ENCODE measurements around the gene TGFB1.

The TGFB1 gene

GRCh38 chr19:41341669-41342490 lies 11.8 kb downstream of the TGFB1 start:
- DNase-seq (ENCODE audit: low read depth), result no peak

GRCh38 chr19:41339936-41340335 lies 13.8 kb downstream of the TGFB1 start:
- no peak for DNase-seq (ENCODE audit: low read depth)

- DNase-seq (ENCODE audit: low read depth), result no peak
These were observed 18.3 kb downstream of the TGFB1 start for GRCh38 chr19:41335467-41335866.

- no peak for DNase-seq (ENCODE audit: low read depth)
These were observed 18.9 kb downstream of the TGFB1 start for GRCh38 chr19:41334793-41335192.

DNA sequence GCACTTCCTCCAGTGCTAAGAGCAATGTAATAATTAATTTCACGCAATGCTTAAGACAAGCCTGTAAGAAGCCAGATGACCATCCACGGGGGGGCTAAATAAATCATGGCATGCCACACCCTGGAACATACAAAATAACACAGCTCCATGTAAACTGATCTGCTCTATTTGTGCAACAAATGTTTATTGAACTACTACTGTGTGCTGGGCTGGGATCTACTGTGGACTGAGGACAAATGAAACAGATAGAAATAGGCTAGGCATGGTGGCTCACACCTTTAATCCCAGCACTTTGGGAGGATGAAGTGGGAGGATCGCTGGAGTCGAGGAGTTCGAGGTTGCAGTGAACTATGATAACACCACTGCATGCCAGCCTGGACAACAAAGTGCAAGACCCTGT lies 21.3 kb downstream of the TGFB1 start:
- no peak for DNase-seq (ENCODE audit: low read depth)

DNA sequence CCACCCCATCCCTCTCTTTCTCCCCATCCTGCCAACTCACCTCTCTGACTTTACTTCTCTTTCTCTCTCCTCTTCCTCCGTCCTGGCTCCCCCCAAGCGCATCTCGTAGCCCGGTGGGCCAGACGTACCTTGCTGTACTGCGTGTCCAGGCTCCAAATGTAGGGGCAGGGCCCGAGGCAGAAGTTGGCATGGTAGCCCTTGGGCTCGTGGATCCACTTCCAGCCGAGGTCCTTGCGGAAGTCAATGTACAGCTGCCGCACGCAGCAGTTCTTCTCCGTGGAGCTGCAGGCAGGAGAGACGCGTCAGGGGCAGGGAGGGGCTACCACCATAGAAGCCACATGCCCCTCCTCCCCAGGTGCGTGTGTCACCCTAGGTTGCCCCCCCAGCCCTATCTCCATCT lies 21.7 kb downstream of the TGFB1 start:
- DNase-seq (ENCODE audit: low read depth), result no peak

DNA sequence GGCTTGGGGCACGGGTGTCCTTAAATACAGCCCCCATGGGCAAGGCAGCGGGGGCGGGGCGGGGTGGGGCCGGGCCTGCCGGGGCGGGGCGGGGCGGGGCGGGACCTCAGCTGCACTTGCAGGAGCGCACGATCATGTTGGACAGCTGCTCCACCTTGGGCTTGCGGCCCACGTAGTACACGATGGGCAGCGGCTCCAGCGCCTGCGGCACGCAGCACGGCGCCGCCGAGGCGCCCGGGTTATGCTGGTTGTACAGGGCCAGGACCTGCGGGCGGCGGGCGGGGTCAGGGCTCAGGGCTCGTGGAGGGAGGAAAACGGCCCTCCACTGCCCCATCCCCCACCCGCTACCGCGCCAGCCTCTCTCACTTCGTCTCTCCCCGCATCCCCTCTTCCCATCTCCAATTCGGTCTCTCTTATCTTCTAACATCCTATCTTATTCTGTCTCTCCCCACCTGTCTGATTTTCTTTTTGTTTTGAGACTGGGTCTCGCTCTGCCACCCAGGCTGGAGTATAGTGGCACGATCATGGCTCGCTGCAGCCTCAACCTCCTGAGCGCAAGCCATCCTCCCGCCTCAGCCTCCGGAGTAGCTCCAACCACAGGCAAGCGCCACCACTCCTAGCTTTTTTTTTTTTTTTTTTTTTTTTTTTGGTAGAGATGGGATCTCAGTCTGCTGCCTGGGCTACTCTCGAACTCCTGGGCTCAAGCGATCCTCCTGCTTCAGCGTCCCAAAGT lies 22.6 kb downstream of the TGFB1 start:
- no peak for DNase-seq (ENCODE audit: low read depth)

DNA sequence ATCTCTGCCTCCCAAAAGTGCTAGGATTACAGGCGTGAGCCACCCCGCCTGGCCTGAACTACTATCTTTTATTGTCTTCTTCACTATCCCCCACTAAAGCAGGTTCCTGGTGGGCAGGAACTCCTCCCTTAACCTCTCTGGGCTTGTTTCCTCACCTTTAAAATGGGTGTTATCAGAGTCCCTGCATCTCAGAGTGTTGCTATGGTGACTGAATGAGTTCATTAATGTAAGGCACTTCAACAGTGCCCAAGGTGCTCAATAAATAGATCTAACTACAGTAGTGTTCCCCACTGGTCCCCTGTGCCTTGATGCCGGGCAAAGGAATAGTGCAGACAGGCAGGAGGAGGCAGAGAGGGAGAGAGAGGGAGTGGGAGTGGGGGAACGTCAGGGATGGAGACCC lies 23.2 kb downstream of the TGFB1 start:
- DNase-seq (ENCODE audit: low read depth), result no peak

- no peak for DNase-seq (ENCODE audit: low read depth)
These were observed 24.9 kb downstream of the TGFB1 start for GRCh38 chr19:41328842-41329225.

DNA sequence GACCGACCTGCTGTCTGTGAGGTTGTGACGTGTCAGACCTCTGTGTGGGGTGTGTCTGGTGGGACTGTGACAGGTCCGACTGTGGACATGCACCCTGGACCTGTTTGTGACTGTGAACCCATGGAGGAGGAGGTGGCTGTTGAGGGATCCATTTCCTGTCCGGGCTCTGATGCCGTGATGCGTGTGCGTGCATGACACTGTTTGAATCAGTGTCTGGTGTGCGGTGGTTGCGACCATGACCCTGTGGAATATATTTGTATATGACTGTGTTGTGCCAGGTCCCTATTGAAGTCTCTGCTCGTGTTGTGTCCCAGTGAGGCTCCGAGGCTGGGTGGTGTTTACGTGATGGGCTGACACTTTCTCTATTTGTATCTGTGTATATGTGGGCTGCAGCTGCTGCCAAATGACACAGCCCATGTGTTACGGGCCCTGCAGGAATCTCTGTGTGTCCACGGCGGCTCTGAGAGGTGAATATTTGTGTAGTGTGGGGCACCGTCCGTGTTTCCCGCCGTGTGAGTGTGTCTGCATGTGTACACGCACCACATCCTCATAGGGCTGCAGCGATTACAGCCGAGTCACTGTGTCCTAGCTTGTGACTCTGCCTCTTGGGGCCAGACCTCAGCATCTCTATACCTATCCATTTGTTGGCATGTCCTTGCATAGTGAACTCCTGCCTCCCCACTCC lies 25.4 kb downstream of the TGFB1 start:
- no peak for DNase-seq (ENCODE audit: low read depth)

DNA sequence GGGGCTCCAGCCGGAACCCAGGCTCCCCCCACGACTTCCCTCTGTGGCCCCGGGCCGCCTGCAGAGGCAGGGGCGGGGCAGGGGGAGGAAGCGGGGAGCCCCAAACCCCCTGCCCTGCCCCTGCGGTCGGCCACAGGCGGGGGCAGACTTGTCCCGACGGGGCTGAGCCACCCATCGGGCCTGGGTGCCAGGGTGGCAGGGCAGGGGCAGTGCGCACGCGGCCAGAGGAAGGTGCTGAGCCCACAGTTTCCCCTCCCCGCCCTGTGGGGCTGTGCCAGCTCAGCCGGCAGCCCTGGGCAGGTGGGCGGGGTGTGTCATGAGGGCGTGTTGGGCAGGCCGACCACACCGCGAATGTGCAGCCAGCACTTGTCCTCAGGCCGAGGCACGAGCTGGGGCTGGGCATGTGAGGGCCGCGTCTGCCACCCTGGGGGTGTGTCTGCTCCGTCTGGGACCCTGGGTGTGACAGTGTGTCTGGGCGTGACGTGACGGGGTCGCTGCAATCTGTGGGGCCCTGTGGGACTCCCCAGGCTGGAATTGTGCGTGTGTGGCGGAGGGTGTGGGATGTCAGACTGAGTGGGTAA lies 26.1 kb downstream of the TGFB1 start:
- DNase-seq (ENCODE audit: low read depth), result no peak

DNA sequence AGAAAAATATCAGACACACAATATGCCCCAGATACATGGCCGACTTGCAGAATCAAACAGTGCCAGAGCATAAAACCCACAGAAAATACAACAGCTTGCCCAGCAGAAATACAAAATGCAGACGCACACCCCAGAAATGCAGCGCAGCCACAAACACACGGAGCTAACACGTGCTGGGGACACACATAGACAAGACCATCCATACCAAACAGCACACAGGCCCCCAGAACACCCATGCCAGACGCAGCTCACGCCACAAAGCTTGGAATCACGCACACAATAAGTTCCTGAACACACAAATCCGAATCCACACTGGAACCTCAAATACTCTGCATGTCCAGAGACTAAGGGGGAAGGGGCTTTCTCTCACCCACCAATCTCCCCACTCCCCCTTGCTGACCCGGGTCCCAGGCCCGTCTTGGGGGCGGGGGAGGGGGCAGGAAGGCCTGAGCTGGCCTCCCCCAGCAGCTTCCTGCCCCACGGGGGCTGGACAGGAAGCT lies 26.6 kb downstream of the TGFB1 start:
- no peak for DNase-seq (ENCODE audit: low read depth)

GRCh38 chr19:41325947-41326706 lies 27.6 kb downstream of the TGFB1 start:
- no peak for DNase-seq (ENCODE audit: low read depth)

DNA sequence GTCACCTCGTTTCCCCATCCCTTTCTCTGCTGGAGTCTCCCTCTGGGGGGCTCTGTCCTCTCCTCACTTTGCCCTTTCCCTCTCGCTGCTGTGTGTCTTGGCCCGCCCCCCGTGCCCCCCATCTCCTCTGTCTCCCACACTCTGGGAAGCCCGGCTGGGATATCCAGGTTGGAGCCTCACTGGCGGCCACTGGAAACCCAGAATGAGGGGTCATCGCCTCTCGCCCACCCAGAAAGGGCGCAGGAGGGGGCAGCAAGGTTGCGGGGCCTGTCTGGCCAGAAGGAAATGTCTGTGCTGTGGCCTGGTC lies 28.1 kb downstream of the TGFB1 start:
- DNase-seq (ENCODE audit: low read depth), result no peak

- no peak for DNase-seq (ENCODE audit: low read depth)
These were observed 28.6 kb downstream of the TGFB1 start for GRCh38 chr19:41324921-41325639.

DNA sequence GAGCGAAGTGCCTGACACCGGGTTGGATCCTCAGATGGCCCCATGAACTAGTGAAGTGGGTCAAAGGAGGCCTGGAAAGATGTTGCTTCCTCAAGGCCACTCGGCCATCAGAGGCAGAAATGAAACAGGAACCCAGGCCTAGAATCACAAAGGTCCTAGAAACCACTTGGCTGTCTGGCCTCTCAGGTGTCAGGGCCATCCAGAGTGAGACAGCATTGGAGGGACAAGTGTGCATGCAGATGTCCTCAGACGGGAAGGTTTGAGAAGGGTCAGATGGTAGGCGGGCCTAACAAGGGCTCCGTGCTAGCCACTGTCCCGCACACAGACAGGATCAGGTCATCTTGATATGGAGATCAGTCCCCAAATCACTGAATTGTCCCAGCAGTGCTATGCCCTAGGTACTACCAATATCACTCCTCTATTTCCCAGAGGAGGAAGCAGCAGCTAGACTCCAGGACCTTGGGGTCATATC lies 29.5 kb downstream of the TGFB1 start:
- no peak for DNase-seq (ENCODE audit: low read depth)

GRCh38 chr19:41323430-41324125 lies 30.1 kb downstream of the TGFB1 start:
- peak; percentile 85 for DNase-seq (ENCODE audit: low read depth)

- DNase-seq (ENCODE audit: low read depth), result no peak
These were observed 30.7 kb downstream of the TGFB1 start for GRCh38 chr19:41323023-41323422.

DNA sequence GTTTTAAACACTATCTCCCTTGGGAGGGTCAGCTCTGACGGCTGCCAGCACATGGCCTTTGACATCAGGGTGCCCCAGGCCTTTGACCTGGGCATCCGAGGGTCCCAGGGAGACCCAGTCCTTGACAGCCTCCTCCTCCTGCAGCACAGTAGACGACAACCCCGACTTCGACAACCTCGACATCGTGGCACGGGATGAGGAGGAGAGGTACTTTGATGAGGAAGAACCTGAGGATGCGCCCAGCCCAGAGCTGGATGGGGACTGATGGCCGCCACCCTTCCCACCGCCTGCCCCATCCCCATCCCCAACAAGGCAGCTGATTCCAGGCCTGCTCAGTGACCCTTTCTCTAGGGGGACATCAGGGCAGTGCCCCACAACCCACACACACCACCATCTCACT lies 31.3 kb downstream of the TGFB1 start:
- no peak for DNase-seq (ENCODE audit: low read depth)

- no peak for DNase-seq (ENCODE audit: low read depth)
These were observed 32.0 kb downstream of the TGFB1 start for GRCh38 chr19:41321600-41322270.
